OCI-LY1 (cell line): ENCODE results near the gene AURKAIP1.
A peak's percentile ranks its signal among the peaks of the same experiment; 100 is the strongest.

Experiments
- CTCF ChIP-seq: fragments of 200-600 bp; sonication (generic), shearing (Covaris generic); IDR thresholded peaks from 2 replicates; pipeline ENCODE4 v1.5.1; 2017; ENCODE audit warnings: mild to moderate bottlenecking, antibody characterized with exemption, low read length, moderate library complexity, mixed read lengths
- EZH2 ChIP-seq: fragments of 200-600 bp; sonication (generic), shearing (Covaris generic); IDR thresholded peaks from 2 replicates; pipeline ENCODE4 v1.8.0; 2017; ENCODE audit warnings: borderline replicate concordance, mixed run types, mild to moderate bottlenecking, antibody characterized with exemption, low read length, moderate library complexity, mixed read lengths

DNA sequence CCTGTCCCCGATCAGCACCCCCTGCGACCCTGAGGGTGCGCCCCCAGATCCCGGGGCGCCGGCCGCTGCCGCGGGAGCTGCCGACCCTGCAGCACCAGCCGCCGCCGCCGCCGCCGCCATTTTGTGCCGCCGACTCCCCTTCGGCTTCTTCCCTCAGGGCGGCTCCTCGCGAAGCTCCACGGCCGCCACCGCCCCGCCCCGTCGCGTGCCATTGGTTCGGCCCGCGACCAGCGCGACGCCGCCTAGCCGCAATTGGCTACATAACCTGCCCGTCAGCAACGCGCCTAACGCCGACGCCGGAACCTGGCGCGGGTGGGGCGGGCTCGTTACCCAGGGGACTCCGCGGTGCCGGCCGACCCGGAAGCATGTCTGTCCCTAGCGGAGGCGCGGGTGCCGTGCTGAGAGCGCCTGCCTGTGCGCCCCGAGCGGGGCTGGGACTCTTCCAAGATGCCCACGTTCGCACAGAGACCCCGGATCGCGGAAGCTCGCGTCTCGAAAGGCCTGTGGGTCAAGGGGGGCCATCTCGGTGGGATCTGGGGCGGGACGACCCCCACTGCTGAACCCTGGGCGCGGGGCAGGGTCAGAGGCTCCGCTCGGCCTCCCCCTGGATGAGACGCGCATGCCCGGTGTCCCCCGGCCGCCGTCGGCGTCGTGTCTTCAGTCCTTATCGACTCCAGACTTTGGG, 24.3 kb upstream of the AURKAIP1 start, which contains the start of gene CCNL2:
- peak; percentile 32; the same call in 1 of the 2 replicates for TF ChIP-seq CTCF
- no peak for TF ChIP-seq EZH2
